Bronchial epithelial cell (primary cell): Measurements from ENCODE around the gene GABRG2. TPM values are rescaled to one million over a fixed set of nuclear protein-coding genes. Genes with fewer than 3 reads are reported as not detected.

Experiments
- DNase-seq: peaks from one replicate; pipeline ENCODE4 v3.0.0-alpha.2; 2010; ENCODE audit warnings: low read depth
- FAIRE-seq: peaks from 2 replicates; lab custom pipeline; 2011; peaks lifted over from hg19 to GRCh38; lab: Jason Lieb, UNC
- H3K27me3 ChIP-seq: 2 replicates; pipeline ENCODE4 v1.5.1; 2011; ENCODE audit warnings: low read length; ENCODE audit not compliant: control insufficient read depth, insufficient read depth
- H3K36me3 ChIP-seq: 2 replicates; pipeline ENCODE4 v1.5.1; 2011; ENCODE audit warnings: low read length; ENCODE audit not compliant: control insufficient read depth, insufficient read depth
- H3K4me3 ChIP-seq: 2 replicates; pipeline ENCODE4 v1.5.1; 2011; ENCODE audit warnings: mild to moderate bottlenecking, low read depth, low read length, control low read depth
- total RNA-seq: library from RNA; depleted of rRNA; stranded (reverse); fragments of >200 nt; gene quantifications from 2 replicates; pipeline ENCODE4 v1.2.1, GENCODE V29; 2014
- TF ChIP-seq, protein P1 (sequence below): IDR thresholded peaks from 2 replicates; pipeline ENCODE4 v1.5.1; 2011; ENCODE audit warnings: mild to moderate bottlenecking, moderate library complexity, low read length, control low read depth, inconsistent platforms; ENCODE audit not compliant: insufficient read depth, severe bottlenecking

Gene GABRG2
- total RNA-seq, 1 donor from 2014 or later, result not detected

DNA sequence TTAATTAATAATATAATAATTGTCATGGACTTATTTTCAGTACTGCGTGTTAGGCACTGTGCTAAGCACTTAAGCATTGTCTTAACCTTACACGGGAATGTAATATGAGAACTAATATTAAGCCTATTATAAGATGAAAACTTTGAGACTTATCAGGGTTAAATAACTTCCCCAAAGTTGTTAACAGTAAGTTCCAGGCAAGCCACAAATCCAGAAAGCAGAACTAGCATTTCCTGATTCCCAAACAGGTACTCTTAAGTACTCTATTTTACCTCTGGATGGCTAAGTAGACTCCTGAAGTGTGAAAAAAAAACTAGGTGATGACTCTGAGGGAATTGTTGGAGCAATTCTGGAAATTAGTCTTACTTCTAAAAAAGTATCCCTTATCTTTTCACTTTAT is 23.8 kb downstream of the GABRG2 start:
- TF ChIP-seq, protein P1, sequence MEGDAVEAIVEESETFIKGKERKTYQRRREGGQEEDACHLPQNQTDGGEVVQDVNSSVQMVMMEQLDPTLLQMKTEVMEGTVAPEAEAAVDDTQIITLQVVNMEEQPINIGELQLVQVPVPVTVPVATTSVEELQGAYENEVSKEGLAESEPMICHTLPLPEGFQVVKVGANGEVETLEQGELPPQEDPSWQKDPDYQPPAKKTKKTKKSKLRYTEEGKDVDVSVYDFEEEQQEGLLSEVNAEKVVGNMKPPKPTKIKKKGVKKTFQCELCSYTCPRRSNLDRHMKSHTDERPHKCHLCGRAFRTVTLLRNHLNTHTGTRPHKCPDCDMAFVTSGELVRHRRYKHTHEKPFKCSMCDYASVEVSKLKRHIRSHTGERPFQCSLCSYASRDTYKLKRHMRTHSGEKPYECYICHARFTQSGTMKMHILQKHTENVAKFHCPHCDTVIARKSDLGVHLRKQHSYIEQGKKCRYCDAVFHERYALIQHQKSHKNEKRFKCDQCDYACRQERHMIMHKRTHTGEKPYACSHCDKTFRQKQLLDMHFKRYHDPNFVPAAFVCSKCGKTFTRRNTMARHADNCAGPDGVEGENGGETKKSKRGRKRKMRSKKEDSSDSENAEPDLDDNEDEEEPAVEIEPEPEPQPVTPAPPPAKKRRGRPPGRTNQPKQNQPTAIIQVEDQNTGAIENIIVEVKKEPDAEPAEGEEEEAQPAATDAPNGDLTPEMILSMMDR, result no peak
- DNase-seq, result no peak
- Histone ChIP-seq H3K27me3 (no peaks in the 10 kb centered on the region), H3K36me3 (no peaks in the 10 kb centered on the region), H3K4me3 (no peak overlapping the region)
- no peak for FAIRE-seq

DNA sequence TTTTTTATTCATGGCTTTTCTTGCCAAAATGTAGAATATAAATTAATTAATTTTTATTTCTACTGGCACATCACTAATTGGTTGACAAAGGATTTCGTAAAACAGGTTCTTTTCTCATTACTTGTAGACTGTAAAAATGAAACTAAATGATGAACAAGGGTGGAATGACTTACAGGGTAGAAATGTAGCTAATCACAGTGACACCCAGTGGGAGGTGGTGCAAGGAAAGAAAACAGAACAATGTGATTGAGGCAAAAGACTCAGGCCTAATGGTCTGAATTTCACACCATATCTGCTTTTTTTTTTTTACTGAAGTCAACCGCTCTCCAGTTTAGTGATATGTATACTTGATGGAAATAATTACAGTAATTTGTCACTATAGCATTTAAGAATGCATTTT is 28.9 kb downstream of the GABRG2 start:
- no peaks in the 10 kb centered on the region for H3K27me3 ChIP-seq
- no peaks in the 10 kb centered on the region for H3K36me3 ChIP-seq
- H3K4me3 ChIP-seq, result no peak overlapping the region
- TF ChIP-seq, protein P1, result no peak
- no peak for DNase-seq
- FAIRE-seq, result no peak

DNA sequence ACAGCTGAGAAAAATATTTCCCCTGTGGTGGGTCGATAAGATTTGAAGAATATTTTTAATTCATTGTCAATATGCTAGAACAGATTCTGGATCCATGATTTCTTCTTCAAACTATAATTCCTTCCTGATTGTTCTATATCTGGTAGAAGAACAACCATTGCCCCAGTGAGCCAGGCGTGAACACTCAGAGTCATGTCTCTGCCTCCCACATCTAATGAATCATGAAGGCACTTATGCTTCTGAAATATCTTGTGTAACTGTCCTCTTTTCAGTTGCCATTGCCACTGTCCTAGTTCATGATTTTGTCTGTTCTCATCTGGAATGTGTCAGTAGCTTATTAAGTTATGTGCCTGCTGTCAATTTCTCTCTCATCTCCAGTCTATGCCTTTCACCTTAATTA is 40.0 kb downstream of the GABRG2 start:
- FAIRE-seq (no peak), DNase-seq (no peak)
- H3K27me3 ChIP-seq, result no peaks in the 10 kb centered on the region
- no peaks in the 10 kb centered on the region for H3K36me3 ChIP-seq
- no peak overlapping the region for H3K4me3 ChIP-seq
- TF ChIP-seq, protein P1, result no peak

- DNase-seq, result no peak
- Histone ChIP-seq H3K27me3 (no peaks in the 10 kb centered on the region), H3K36me3 (no peaks in the 10 kb centered on the region), H3K4me3 (no peak overlapping the region)
- TF ChIP-seq, protein P1, result no peak
- no peak for FAIRE-seq
These were observed 52.2 kb downstream of the GABRG2 start for GRCh38 chr5:162119801-162120200.

DNA sequence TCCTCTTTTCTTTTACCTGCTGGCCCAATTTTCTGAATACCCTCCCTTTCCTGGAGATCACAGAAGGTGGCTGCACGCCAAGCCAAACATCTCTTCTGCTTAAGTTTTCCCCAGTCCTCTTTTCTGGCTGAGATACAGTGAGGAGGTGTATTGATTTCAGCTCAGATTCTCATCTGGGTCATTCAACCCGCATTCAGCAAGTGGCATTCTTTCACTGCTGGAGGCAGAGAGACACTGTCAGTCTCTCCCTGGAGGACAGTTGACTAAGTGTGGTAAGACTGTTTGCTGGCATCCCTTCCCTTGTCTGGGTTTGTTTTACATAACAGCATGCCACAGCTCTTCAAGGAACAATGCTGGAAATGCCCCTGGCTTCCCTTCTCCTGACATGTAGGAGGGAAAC is 60.5 kb downstream of the GABRG2 start:
- Histone ChIP-seq H3K27me3 (no peaks in the 10 kb centered on the region), H3K4me3 (no peak overlapping the region), H3K36me3 (no peaks in the 10 kb centered on the region)
- DNase-seq, result no peak
- TF ChIP-seq, protein P1, result no peak
- FAIRE-seq, result no peak

- no peak for DNase-seq
These were observed 64.8 kb downstream of the GABRG2 start for GRCh38 chr5:162132348-162132747.

More at GRCh38 chr5:162132348-162132747, 64.8 kb downstream of the GABRG2 start:
- Histone ChIP-seq H3K4me3 (no peak overlapping the region), H3K36me3 (no peaks in the 10 kb centered on the region), H3K27me3 (no peaks in the 10 kb centered on the region)
- TF ChIP-seq, protein P1, result no peak
- FAIRE-seq, result no peak
